ENCODE data around the gene MAPKAPK5.
"Not testable (repeated sequence)": the region's sequence is repeated elsewhere in the genome, so short reads cannot be mapped to it uniquely, and the experiment has no call there.

The MAPKAPK5 gene

DNA sequence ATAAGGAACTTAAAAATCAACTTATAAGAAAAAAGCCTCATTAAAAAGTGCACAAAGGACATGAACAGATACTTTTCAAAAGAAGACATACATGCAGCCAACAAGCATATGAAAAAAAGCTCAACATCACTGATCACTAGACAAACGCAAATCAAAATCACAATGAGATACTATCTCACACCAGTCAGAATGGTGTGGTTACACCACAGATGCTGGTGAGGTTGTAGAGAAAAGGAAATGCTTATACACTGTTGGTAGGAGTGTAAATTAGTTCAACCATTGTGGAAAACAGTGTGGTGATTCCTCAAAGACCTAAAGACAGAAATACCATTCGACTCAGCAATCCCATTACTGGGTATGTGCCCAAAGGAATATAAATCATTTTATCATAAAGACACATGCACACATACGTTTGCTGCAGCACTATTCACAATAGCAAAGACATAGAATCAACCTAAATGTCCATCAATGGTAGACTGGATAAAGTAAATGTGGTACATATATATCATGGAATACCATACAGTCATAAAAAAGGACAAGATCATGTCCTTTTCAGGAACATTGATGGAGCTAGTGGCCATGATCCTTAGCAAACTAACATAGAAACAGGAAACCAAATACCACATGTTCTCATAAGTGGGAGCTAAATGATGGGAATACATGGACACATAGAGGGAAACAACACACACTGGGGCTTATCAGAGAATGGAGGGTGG, 109.1 kb downstream of the MAPKAPK5 start:
- H3K4me3 ChIP-seq = not testable (repeated sequence)

More for the DNA sequence above, 109.1 kb downstream of the MAPKAPK5 start:
- H3K27ac ChIP-seq = not testable (repeated sequence)
